HepG2 (cell line): ENCODE measurements around the gene NCOA1. TPM values are rescaled to one million over a fixed set of nuclear protein-coding genes. Genes with fewer than 3 reads are reported as not detected.

ENCODE experiments used
- ATAC-seq: fragments of 200-7000 bp; cut with Tn5 transposase; 3 replicates; pipeline ENCODE4 v1.9.1; 2020; ENCODE audit warnings: mild to moderate bottlenecking, moderate library complexity
- BruUV-seq: library from RNA; stranded (reverse); fragments of 400-500 nt; replicated peaks from 2 replicates; lab custom pipeline; 2021; lab: Mats Ljungman, UMichigan
- CTCF ChIA-PET: fragments of 300-600 bp; formaldehyde crosslinking; extraction: SDS; loops from one replicate; lab custom pipeline; 2021; ENCODE audit warnings: low total read pairs, inconsistent platforms, low intra/inter-chr PET ratio; lab: Yijun Ruan, JAX
- POLR2A ChIA-PET: fragments of 350-600 bp; sonication (Branson Sonifier 250); formaldehyde crosslinking; loops from one replicate; lab custom pipeline; 2020; ENCODE audit warnings: antibody characterized with exemption, inconsistent platforms; lab: Yijun Ruan, JAX
- DNase-seq: peaks from one replicate; pipeline ENCODE4 v3.0.0-alpha.2; 2015; ENCODE audit warnings: low spot score
- FAIRE-seq: peaks from 3 replicates; lab custom pipeline; 2011; peaks lifted over from hg19 to GRCh38; lab: Jason Lieb, UNC
- H2AFZ ChIP-seq: one replicate; pipeline ENCODE4 v1.6.1; 2011; ENCODE audit warnings: low read length, inconsistent platforms
- H3K27ac ChIP-seq: fragments of 300-600 bp; 3 replicates; pipeline ENCODE4 v1.8.0; 2011; ENCODE audit warnings: mixed run types, mild to moderate bottlenecking, mixed read lengths, low read length, inconsistent platforms; ENCODE audit not compliant: insufficient read depth; ENCODE audit errors: extremely low read length
- H3K27me3 ChIP-seq, 2 experiments: fragments of 200-600 bp in 1 of 2; 2 replicates in 1 of 2; 3 replicates in 1 of 2; pipeline versions ENCODE4 v1.6.0 to v1.8.0; 2011; ENCODE audit warnings: low read length in 2 of 2, mild to moderate bottlenecking in 2 of 2, moderate library complexity in 2 of 2, inconsistent platforms in 1 of 2; ENCODE audit not compliant: insufficient read depth in 2 of 2, control insufficient read depth in 1 of 2
- H3K36me3 ChIP-seq, 2 experiments: fragments of 200-600 bp in 1 of 2; replicated peaks in 1 of 2; 2 replicates in 1 of 2; 3 replicates in 1 of 2; pipeline versions ENCODE4 v1.5.1 to v1.8.0; 2011; ENCODE audit warnings: low read length in 2 of 2, inconsistent platforms in 1 of 2; ENCODE audit not compliant: insufficient read depth in 2 of 2, control insufficient read depth in 1 of 2
- H3K4me1 ChIP-seq: 2 replicates; pipeline ENCODE4 v1.5.1; 2012; ENCODE audit warnings: low read length, inconsistent platforms; ENCODE audit not compliant: insufficient read depth
- H3K4me2 ChIP-seq: 2 replicates; pipeline ENCODE4 v1.6.0; 2011; ENCODE audit warnings: low read depth, low read length, inconsistent platforms
- H3K4me3 ChIP-seq, 3 experiments: fragments of 200-600 bp in 1 of 3; sonication (generic), shearing (Covaris generic) in 1 of 3; replicated peaks in 1 of 3; 2 replicates each; pipeline ENCODE4 v1.5.1; 2011 to 2016; ENCODE audit warnings: low read length in 3 of 3, inconsistent platforms in 2 of 3, low read depth in 2 of 3, mild to moderate bottlenecking in 2 of 3, control low read depth in 1 of 3, mixed read lengths in 1 of 3; ENCODE audit not compliant: insufficient read depth in 1 of 3
- H3K79me2 ChIP-seq: one replicate; pipeline ENCODE4 v1.6.1; 2011; ENCODE audit warnings: low read length, inconsistent platforms; ENCODE audit not compliant: insufficient read depth
- H3K9ac ChIP-seq: 2 replicates; pipeline ENCODE4 v1.6.0; 2011; ENCODE audit warnings: mild to moderate bottlenecking, low read depth, low read length, inconsistent platforms; ENCODE audit not compliant: insufficient read depth
- H3K9me3 ChIP-seq: 2 replicates; pipeline ENCODE4 v1.5.1; 2012; ENCODE audit warnings: mild to moderate bottlenecking, low read length
- H4K20me1 ChIP-seq: 2 replicates; pipeline ENCODE4 v1.6.0; 2011; ENCODE audit warnings: inconsistent platforms, mild to moderate bottlenecking, low read length, moderate library complexity; ENCODE audit not compliant: insufficient read depth
- CEBPG ChIP-seq: IDR thresholded peaks from 2 replicates; pipeline ENCODE4 v1.6.1; 2016
- FOSL2 ChIP-seq: sonication (generic); formaldehyde crosslinking; IDR thresholded peaks from 2 replicates; pipeline ENCODE4 v1.4.0; 2020; ENCODE audit warnings: missing genetic modification reagents
- GATA4 ChIP-seq: sonication (generic); IDR thresholded peaks from 2 replicates; pipeline ENCODE4 v1.6.1; 2016; ENCODE audit warnings: antibody characterized with exemption, low read depth, borderline replicate concordance
- HDAC1 ChIP-seq: sonication (generic); formaldehyde crosslinking; IDR thresholded peaks from 2 replicates; pipeline ENCODE4 v1.5.1; 2020; ENCODE audit warnings: mild to moderate bottlenecking, missing genetic modification reagents
- HDAC2 ChIP-seq: sonication (generic); formaldehyde crosslinking; IDR thresholded peaks from 2 replicates; pipeline ENCODE4 v1.4.0; 2020; ENCODE audit warnings: missing genetic modification reagents
- MIER3 ChIP-seq: IDR thresholded peaks from 2 replicates; pipeline ENCODE4 v1.6.1; 2016; ENCODE audit warnings: missing compliant biosample characterization, borderline replicate concordance
- NFE2 ChIP-seq: sonication (generic); formaldehyde crosslinking; IDR thresholded peaks from 2 replicates; pipeline ENCODE4 v1.4.0; 2020; ENCODE audit warnings: missing genetic modification reagents
- PREB ChIP-seq: sonication (generic); formaldehyde crosslinking; IDR thresholded peaks from 2 replicates; pipeline ENCODE4 v1.4.0; 2020; ENCODE audit warnings: missing genetic modification reagents
- ZBED4 ChIP-seq: sonication (generic); formaldehyde crosslinking; IDR thresholded peaks from 2 replicates; pipeline ENCODE4 v1.4.0; 2020; ENCODE audit warnings: missing genetic modification reagents, borderline replicate concordance
- ZEB1 ChIP-seq: IDR thresholded peaks from 2 replicates; pipeline ENCODE4 v1.6.1; 2012; ENCODE audit warnings: mild to moderate bottlenecking, low read depth, inconsistent platforms; ENCODE audit not compliant: insufficient replicate concordance
- ZNF234 ChIP-seq: sonication (generic); formaldehyde crosslinking; conservative IDR thresholded peaks from 2 replicates; pipeline ENCODE4 v1.5.1; 2020; ENCODE audit warnings: mild to moderate bottlenecking, missing genetic modification reagents
- ZNF430 ChIP-seq: sonication (generic); formaldehyde crosslinking; IDR thresholded peaks from 2 replicates; pipeline ENCODE4 v1.9.0; 2021; ENCODE audit warnings: mild to moderate bottlenecking, missing genetic modification reagents
- ZNF501 ChIP-seq: sonication (generic); formaldehyde crosslinking; IDR thresholded peaks from 2 replicates; pipeline ENCODE4 v1.5.1; 2020; ENCODE audit warnings: mild to moderate bottlenecking, moderate library complexity, missing genetic modification reagents
- ZNF512 ChIP-seq: sonication (generic); formaldehyde crosslinking; IDR thresholded peaks from 2 replicates; pipeline ENCODE4 v1.4.0; 2020; ENCODE audit warnings: mild to moderate bottlenecking, missing genetic modification reagents
- ZNF629 ChIP-seq: sonication (generic); formaldehyde crosslinking; conservative IDR thresholded peaks from 2 replicates; pipeline ENCODE4 v1.5.0; 2020; ENCODE audit warnings: missing genetic modification reagents
- ZNF766 ChIP-seq: sonication (generic); formaldehyde crosslinking; IDR thresholded peaks from 2 replicates; pipeline ENCODE4 v1.5.0; 2020; ENCODE audit warnings: missing genetic modification reagents, borderline replicate concordance
- ZNF772 ChIP-seq: sonication (generic); formaldehyde crosslinking; IDR thresholded peaks from 2 replicates; pipeline ENCODE4 v1.5.0; 2020; ENCODE audit warnings: mild to moderate bottlenecking, missing genetic modification reagents
- WGBS: methylation state at CpG from one replicate; pipeline ENCODE4 v1.1.6; 2017; ENCODE audit warnings: low lambda C conversion rate; 5-methylcytosine and 5-hydroxymethylcytosine counted together
- in situ Hi-C: cut with HindIII; loops from 2 replicates; pipeline ENCODE4 v1.10.0; 2017; ENCODE audit warnings: low pct_unique_long_range_greater_than_20kb; ENCODE audit not compliant: extremely low pct_ligation_motif_present
- intact Hi-C: fragments of 100-400 bp; cut with micrococcal nuclease; formaldehyde crosslinking; loops from one replicate; pipeline ENCODE4 v1.10.0; 2022; ENCODE audit not compliant: unreplicated experiment
- polyA plus RNA-seq, 8 experiments: library from polyadenylated mRNA; depleted of rRNA in 3 of 8; stranded (reverse) in 7 of 8; unstranded in 1 of 8; fragments of >200 nt; fragmentation: Illumina TruSeq in 4 of 8; extraction: Trizol in 4 of 8; gene quantifications; 2 replicates each; pipeline versions ENCODE4 v1.2.1 to v1.2.3, GENCODE V29; 2011 to 2016; ENCODE audit warnings: low read depth in 4 of 8, missing spikeins in 1 of 8, mixed read lengths in 1 of 8; ENCODE audit not compliant: insufficient read depth in 1 of 8
- total RNA-seq, 5 experiments: library from RNA; depleted of rRNA; stranded (reverse); fragments of >200 nt; fragmentation: Illumina TruSeq; extraction: Trizol; gene quantifications; 2 replicates each; pipeline ENCODE4 v1.2.3, GENCODE V29; 2016; ENCODE audit warnings: low read depth in 1 of 5

The NCOA1 gene
- total and polyA plus RNA-seq, 2 of the 13 experiments (the other 11 are each of a cell fraction or from before 2014, with no cell fraction given): 10.0 to 10.4 TPM

DNA sequence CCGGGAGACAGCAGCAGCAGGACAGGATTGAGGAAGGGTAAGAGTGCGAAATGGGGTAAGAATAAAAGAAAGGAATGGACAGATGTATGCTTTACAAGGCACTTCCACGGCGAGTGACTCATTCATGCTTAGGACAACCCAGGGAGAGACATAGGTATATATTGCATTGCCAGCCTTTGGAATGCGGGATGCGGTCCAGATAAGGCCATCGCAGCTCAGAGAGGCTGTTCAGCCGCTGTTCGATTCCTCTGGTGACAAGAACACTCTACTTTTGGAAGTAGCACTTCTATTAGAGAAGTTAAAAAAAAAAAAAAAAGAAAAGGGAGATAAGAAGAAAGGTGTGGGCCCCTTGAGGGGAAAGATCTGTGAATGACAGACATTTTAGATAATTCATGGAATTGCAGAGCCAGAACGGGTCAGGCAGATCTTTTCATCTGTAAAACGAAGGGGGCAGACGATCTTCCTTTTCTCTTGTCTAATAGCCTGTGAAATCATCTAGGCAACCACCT, 819 bp upstream of the NCOA1 start:
- POLR2A ChIA-PET: interaction anchor here (0.9 to 1.4 kb wide), 2 partner anchors 91 to 303 kb away, joined by 3 read pairs; partner anchors contain the start of genes CENPO and PTRHD1
- intact Hi-C loops: loop anchor here (2.0 to 5.0 kb wide), 2 partner anchors 78 to 303 kb away; partner anchors contain the start of genes CENPO and PTRHD1
- BruUV-seq: TSS peak; percentile 81

More for the DNA sequence above, 819 bp upstream of the NCOA1 start:
- WGBS: 8% methylated on average over 12 of the region's 12 CpGs
- FAIRE-seq: no peak
- in situ Hi-C loops: loop anchor here (10.0 kb wide), 1 partner anchor 305 kb away; the partner anchor contains the start of genes CENPO and PTRHD1
- peak; percentile 49 for DNase-seq
- H3K4me1 ChIP-seq: peaks cover 51% of the 10 kb centered on the region
- H4K20me1 ChIP-seq: no peaks in the 10 kb centered on the region
- CTCF ChIA-PET: no interaction called here
- TF ChIP-seq HDAC2 (CRISPR knock-in tag) (peak; percentile 2; the same call in 1 of the 2 replicates), ZNF430 (CRISPR knock-in tag) (no peak), MIER3 (CRISPR knock-in tag) (0 out of 2 replicates have a peak, but pooled peaks have one; percentile 4), HDAC1 (CRISPR knock-in tag) (peak; percentile 15; the same call in 1 of the 2 replicates), ZNF512 (CRISPR knock-in tag) (peak; percentile 76; the same call in 1 of the 2 replicates), ZNF234 (CRISPR knock-in tag) (0 out of 2 replicates have a peak, but pooled peaks have one; percentile 17), ZNF501 (CRISPR knock-in tag) (0 out of 2 replicates have a peak, but pooled peaks have one; percentile 8), CEBPG (CRISPR knock-in tag) (0 out of 2 replicates have a peak, but pooled peaks have one; percentile 12), PREB (CRISPR knock-in tag) (no peak), NFE2 (CRISPR knock-in tag) (no peak), FOSL2 (CRISPR knock-in tag) (peak; percentile 77), ZEB1 (peak; percentile 36), ZNF629 (CRISPR knock-in tag) (no peak), GATA4 (no peak), ZNF772 (CRISPR knock-in tag) (0 out of 2 replicates have a peak, but pooled peaks have one; percentile 6), ZBED4 (CRISPR knock-in tag) (0 out of 2 replicates have a peak, but pooled peaks have one; percentile 7), ZNF766 (no peak)
- H3K9ac ChIP-seq: peak overlapping the region; percentile 57
- peaks cover 0 to 10% of the 10 kb centered on the region in 2 experiments; a peak in 2 of 5 replicates for H3K27me3 ChIP-seq
- H3K27ac ChIP-seq: no peak overlapping the region
- H3K4me2 ChIP-seq: peak overlapping the region; percentile 91
- H3K36me3 ChIP-seq: no peaks in the 10 kb centered on the region
- H3K79me2 ChIP-seq: peaks cover 4% of the 10 kb centered on the region
- ATAC-seq: peak; percentile 58
- H3K9me3 ChIP-seq: no peaks in the 10 kb centered on the region
- H3K4me3 ChIP-seq: peak overlapping the region; percentile 68 to 90 (median 89)
- H2AFZ ChIP-seq: peak overlapping the region; percentile 37
